HepG2 (cell line): ENCODE results near the gene SHROOM1. TPM values are rescaled to one million over a fixed set of nuclear protein-coding genes. Genes with fewer than 3 reads are reported as not detected.

Source experiments
- AGO1 ChIP-seq: fragments of 200-400 bp; formaldehyde crosslinking; IDR thresholded peaks from 2 replicates; pipeline ENCODE4 v1.6.1; 2017; ENCODE audit warnings: mild to moderate bottlenecking, low read depth, low read length, moderate library complexity; ENCODE audit not compliant: poor library complexity, severe bottlenecking
- BATF2 ChIP-seq: sonication (generic); formaldehyde crosslinking; IDR thresholded peaks from 2 replicates; pipeline ENCODE4 v1.8.0; 2022; ENCODE audit warnings: mild to moderate bottlenecking, missing genetic modification reagents, moderate library complexity
- GRHL1 ChIP-seq: sonication (generic); formaldehyde crosslinking; conservative IDR thresholded peaks from 2 replicates; pipeline ENCODE4 v1.8.0; 2022; ENCODE audit warnings: missing genetic modification reagents
- MEIS1 ChIP-seq: sonication (generic); formaldehyde crosslinking; IDR thresholded peaks from 2 replicates; pipeline ENCODE4 v1.9.0; 2021; ENCODE audit warnings: mild to moderate bottlenecking, missing genetic modification reagents, moderate library complexity, borderline replicate concordance
- MLX ChIP-seq: IDR thresholded peaks from 2 replicates; pipeline ENCODE4 v1.6.1; 2016
- NFRKB ChIP-seq: fragments of 450-650 bp; IDR thresholded peaks from 2 replicates; pipeline ENCODE4 v1.6.1; 2017
- PBX2 ChIP-seq: IDR thresholded peaks from 2 replicates; pipeline ENCODE4 v1.6.1; 2016; ENCODE audit warnings: control low read depth
- PBX3 ChIP-seq: sonication (generic); formaldehyde crosslinking; IDR thresholded peaks from 2 replicates; pipeline ENCODE4 v1.8.1; 2023; ENCODE audit warnings: missing genetic modification reagents, inconsistent platforms, borderline replicate concordance
- RNF2 ChIP-seq: fragments of 450-650 bp; conservative IDR thresholded peaks from 2 replicates; pipeline ENCODE4 v1.6.1; 2016; ENCODE audit warnings: low read depth
- SMC3 ChIP-seq: IDR thresholded peaks from 2 replicates; pipeline ENCODE4 v1.6.1; 2011; ENCODE audit warnings: low read length, improper control_type of control experiment
- ZBTB8A ChIP-seq: sonication (generic); formaldehyde crosslinking; IDR thresholded peaks from 2 replicates; pipeline ENCODE4 v1.4.0; 2020; ENCODE audit warnings: mild to moderate bottlenecking, low read depth, missing genetic modification reagents, borderline replicate concordance
- ZFAT ChIP-seq: sonication (generic); formaldehyde crosslinking; conservative IDR thresholded peaks from 2 replicates; pipeline ENCODE4 v1.8.1; 2023; ENCODE audit warnings: missing genetic modification reagents, inconsistent platforms
- ZNF160 ChIP-seq: sonication (generic); formaldehyde crosslinking; IDR thresholded peaks from 2 replicates; pipeline ENCODE4 v1.8.0; 2022; ENCODE audit warnings: mild to moderate bottlenecking, inconsistent platforms, missing genetic modification reagents
- ZNF263 ChIP-seq: sonication (generic); formaldehyde crosslinking; IDR thresholded peaks from 2 replicates; pipeline ENCODE4 v1.4.0; 2020; ENCODE audit warnings: missing genetic modification reagents
- ZNF292 ChIP-seq: sonication (generic); formaldehyde crosslinking; IDR thresholded peaks from 2 replicates; pipeline ENCODE4 v1.8.1; 2022; ENCODE audit warnings: mild to moderate bottlenecking, low read depth, missing genetic modification reagents, borderline replicate concordance
- ZNF296 ChIP-seq: sonication (generic); formaldehyde crosslinking; conservative IDR thresholded peaks from 2 replicates; pipeline ENCODE4 v1.5.0; 2020; ENCODE audit warnings: mild to moderate bottlenecking, missing genetic modification reagents
- ZNF3 ChIP-seq: IDR thresholded peaks from 2 replicates; pipeline ENCODE4 v1.7.0; 2017; ENCODE audit warnings: inconsistent platforms
- ZNF333 ChIP-seq: sonication (generic); formaldehyde crosslinking; IDR thresholded peaks from 2 replicates; pipeline ENCODE4 v1.4.0; 2020; ENCODE audit warnings: mild to moderate bottlenecking, missing genetic modification reagents, borderline replicate concordance
- ZNF512 ChIP-seq: sonication (generic); formaldehyde crosslinking; IDR thresholded peaks from 2 replicates; pipeline ENCODE4 v1.4.0; 2020; ENCODE audit warnings: mild to moderate bottlenecking, missing genetic modification reagents
- ZNF557 ChIP-seq: sonication (generic); formaldehyde crosslinking; IDR thresholded peaks from 2 replicates; pipeline ENCODE4 v1.4.0; 2020; ENCODE audit warnings: missing genetic modification reagents
- ZNF563 ChIP-seq: sonication (generic); formaldehyde crosslinking; IDR thresholded peaks from 2 replicates; pipeline ENCODE4 v1.8.0; 2022; ENCODE audit warnings: mild to moderate bottlenecking, moderate library complexity, missing genetic modification reagents
- ZNF766 ChIP-seq: sonication (generic); formaldehyde crosslinking; IDR thresholded peaks from 2 replicates; pipeline ENCODE4 v1.5.0; 2020; ENCODE audit warnings: missing genetic modification reagents, borderline replicate concordance
- ZNF772 ChIP-seq: sonication (generic); formaldehyde crosslinking; IDR thresholded peaks from 2 replicates; pipeline ENCODE4 v1.5.0; 2020; ENCODE audit warnings: mild to moderate bottlenecking, missing genetic modification reagents
- ZZZ3 ChIP-seq: sonication (generic); formaldehyde crosslinking; IDR thresholded peaks from 2 replicates; pipeline ENCODE4 v1.4.0; 2020; ENCODE audit warnings: missing genetic modification reagents, mild to moderate bottlenecking, borderline replicate concordance
- polyA plus RNA-seq, 8 experiments: library from polyadenylated mRNA; depleted of rRNA in 3 of 8; stranded (reverse) in 7 of 8; unstranded in 1 of 8; fragments of >200 nt; fragmentation: Illumina TruSeq in 4 of 8; extraction: Trizol in 4 of 8; gene quantifications; 2 replicates each; pipeline versions ENCODE4 v1.2.1 to v1.2.3, GENCODE V29; 2011 to 2016; ENCODE audit warnings: low read depth in 4 of 8, missing spikeins in 1 of 8, mixed read lengths in 1 of 8; ENCODE audit not compliant: insufficient read depth in 1 of 8
- total RNA-seq, 5 experiments: library from RNA; depleted of rRNA; stranded (reverse); fragments of >200 nt; fragmentation: Illumina TruSeq; extraction: Trizol; gene quantifications; 2 replicates each; pipeline ENCODE4 v1.2.3, GENCODE V29; 2016; ENCODE audit warnings: low read depth in 1 of 5

Gene SHROOM1
- total and polyA plus RNA-seq, 2 of the 13 experiments (the other 11 are each of a cell fraction or from before 2014, with no cell fraction given): 18.2 to 25.7 TPM

DNA sequence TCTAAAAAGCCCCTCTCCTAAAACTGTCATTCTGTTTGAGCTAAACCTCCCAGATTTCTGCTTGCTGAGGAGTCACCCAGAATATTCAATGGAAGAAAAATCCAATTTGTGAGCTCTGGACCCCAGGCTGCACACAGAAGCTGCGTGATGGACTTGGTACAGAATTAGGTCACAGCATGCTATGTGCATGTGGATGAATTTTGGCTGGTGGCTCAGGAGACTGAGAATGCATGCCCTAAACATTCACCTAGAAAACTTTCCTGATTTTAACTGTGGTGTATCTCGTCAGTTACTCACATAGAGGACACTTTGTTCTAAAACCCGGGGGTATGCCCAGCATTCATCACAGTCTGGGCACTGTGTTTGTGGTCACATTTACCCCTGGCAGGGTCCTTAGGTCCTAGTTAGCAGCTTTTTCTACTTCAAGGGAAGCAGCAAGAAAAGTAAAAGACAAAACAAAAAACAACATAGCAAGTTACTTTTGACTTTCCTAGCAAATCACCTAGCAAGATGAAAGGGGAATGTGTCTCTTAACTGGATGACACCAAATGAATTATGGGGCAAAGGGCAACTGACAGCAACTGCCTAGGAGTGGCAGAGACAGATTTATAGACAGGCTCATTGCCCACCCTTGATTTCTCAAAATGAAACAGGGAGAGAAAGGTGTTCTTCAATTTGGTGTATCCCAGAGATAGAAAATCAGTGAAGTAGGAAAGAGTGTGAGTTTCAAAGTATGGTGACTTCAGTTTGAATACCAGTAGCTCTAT, 8.3 kb upstream of the SHROOM1 start (continued):
- TF ChIP-seq ZNF512 (CRISPR knock-in tag) (no peak), ZNF333 (CRISPR knock-in tag) (no peak), SMC3 (no peak), ZFAT (CRISPR knock-in tag) (no peak), PBX3 (CRISPR knock-in tag) (no peak), GRHL1 (CRISPR knock-in tag) (no peak), ZNF3 (CRISPR knock-in tag) (no peak), ZNF263 (CRISPR knock-in tag) (no peak), MEIS1 (CRISPR knock-in tag) (no peak), ZNF296 (CRISPR knock-in tag) (no peak), MLX (CRISPR knock-in tag) (peak; percentile 98), BATF2 (CRISPR knock-in tag) (no peak), ZBTB8A (no peak), ZNF557 (CRISPR knock-in tag) (no peak), ZNF563 (CRISPR knock-in tag) (no peak), ZNF772 (CRISPR knock-in tag) (no peak), ZNF160 (CRISPR knock-in tag) (peak; percentile 66), ZNF766 (CRISPR knock-in tag) (no peak), PBX2 (no peak), NFRKB (no peak), ZNF292 (no peak), AGO1 (no peak), ZZZ3 (CRISPR knock-in tag) (no peak), RNF2 (no peak)
